Caco-2 (cell line): ENCODE data around the gene MED14. TPM values are rescaled to one million over a fixed set of nuclear protein-coding genes. Genes with fewer than 3 reads are reported as not detected.

Source experiments
- BruUV-seq: library from RNA; stranded (reverse); fragments of 400-500 nt; replicated peaks from 2 replicates; lab custom pipeline; 2021; lab: Mats Ljungman, UMichigan
- CTCF ChIA-PET: fragments of 300-600 bp; sonication (Branson Sonifier 250); formaldehyde crosslinking; loops from one replicate; lab custom pipeline; 2022; ENCODE audit warnings: antibody characterized with exemption; lab: Charles Lee
- POLR2A ChIA-PET: fragments of 300-600 bp; sonication (Branson Sonifier 250); formaldehyde crosslinking; loops from one replicate; lab custom pipeline; 2022; ENCODE audit warnings: antibody characterized with exemption; lab: Charles Lee
- DNase-seq, 2 experiments: peaks; one replicate each; pipeline versions ENCODE4 v3.0.0 to v3.0.0-alpha.2; 2020 to 2022
- H3K27me3 ChIP-seq: replicated peaks from 2 replicates; pipeline ENCODE4 v1.6.0; 2011; ENCODE audit warnings: low read length; ENCODE audit not compliant: control insufficient read depth, insufficient read depth
- H3K36me3 ChIP-seq: 2 replicates; pipeline ENCODE4 v1.5.1; 2011; ENCODE audit warnings: low read length; ENCODE audit not compliant: control insufficient read depth, insufficient read depth
- H3K4me1 ChIP-seq: fragments of 250-450 bp; sonication (Bioruptor Pico); 2 replicates; pipeline ENCODE4 v1.5.1; 2020; ENCODE audit warnings: mild to moderate bottlenecking
- H3K4me3 ChIP-seq: 2 replicates; pipeline ENCODE4 v1.5.1; 2011; ENCODE audit warnings: low read depth, mild to moderate bottlenecking, control low read depth, low read length
- H3K9me3 ChIP-seq: fragments of 250-450 bp; sonication (Bioruptor Pico); 2 replicates; pipeline ENCODE4 v1.5.1; 2020; ENCODE audit warnings: mild to moderate bottlenecking, moderate library complexity
- H3K27ac Mint-ChIP-seq: one replicate; pipeline ENCODE4 v1.8.0; 2022; ENCODE audit warnings: mixed read lengths; ENCODE audit not compliant: unreplicated experiment
- H3K27me3 Mint-ChIP-seq: one replicate; pipeline ENCODE4 v1.8.0; 2022; ENCODE audit warnings: mixed read lengths; ENCODE audit not compliant: insufficient read depth, unreplicated experiment
- H3K36me3 Mint-ChIP-seq: one replicate; pipeline ENCODE4 v1.8.0; 2022; ENCODE audit warnings: mild to moderate bottlenecking, mixed read lengths; ENCODE audit not compliant: insufficient read depth, unreplicated experiment
- H3K4me1 Mint-ChIP-seq: one replicate; pipeline ENCODE4 v1.8.0; 2022; ENCODE audit warnings: low read depth, mixed read lengths; ENCODE audit not compliant: unreplicated experiment
- H3K4me3 Mint-ChIP-seq: one replicate; pipeline ENCODE4 v1.8.0; 2022; ENCODE audit warnings: mild to moderate bottlenecking, moderate library complexity, mixed read lengths; ENCODE audit not compliant: unreplicated experiment
- H3K9me3 Mint-ChIP-seq: one replicate; pipeline ENCODE4 v1.8.0; 2022; ENCODE audit warnings: mixed read lengths; ENCODE audit not compliant: unreplicated experiment
- intact Hi-C: fragments of 100-400 bp; cut with micrococcal nuclease; formaldehyde crosslinking; loops from one replicate; pipeline ENCODE4 v1.10.0; 2022; ENCODE audit not compliant: unreplicated experiment
- total RNA-seq: library from RNA; stranded (reverse); gene quantifications from 2 replicates; pipeline ENCODE4 v1.2.3, GENCODE V29; 2022
- TF ChIP-seq, protein P1 (sequence below), 2 experiments: fragments of 200-600 bp in 1 of 2; IDR thresholded peaks; 1 replicate in 1 of 2; 2 replicates in 1 of 2; pipeline versions ENCODE4 v1.5.1 to v1.8.0; 2011 to 2022; ENCODE audit warnings: antibody characterized with exemption in 1 of 2, control low read depth in 1 of 2, inconsistent platforms in 1 of 2, low read depth in 1 of 2, low read length in 1 of 2, mild to moderate bottlenecking in 1 of 2, moderate library complexity in 1 of 2; ENCODE audit not compliant: insufficient read depth in 1 of 2, severe bottlenecking in 1 of 2, unreplicated experiment in 1 of 2

The MED14 gene
- total RNA-seq, 1 experiment from 2014 or later, result 42.6 TPM

- Histone ChIP-seq H3K4me3 (no peak overlapping the region), H3K36me3 (peaks cover 1% of the 10 kb centered on the region; the same call in 1 of the 2 replicates), H3K27me3 (no peaks in the 10 kb centered on the region), H3K4me1 (no peaks in the 10 kb centered on the region), H3K9me3 (no peaks in the 10 kb centered on the region)
- TF ChIP-seq, protein P1, sequence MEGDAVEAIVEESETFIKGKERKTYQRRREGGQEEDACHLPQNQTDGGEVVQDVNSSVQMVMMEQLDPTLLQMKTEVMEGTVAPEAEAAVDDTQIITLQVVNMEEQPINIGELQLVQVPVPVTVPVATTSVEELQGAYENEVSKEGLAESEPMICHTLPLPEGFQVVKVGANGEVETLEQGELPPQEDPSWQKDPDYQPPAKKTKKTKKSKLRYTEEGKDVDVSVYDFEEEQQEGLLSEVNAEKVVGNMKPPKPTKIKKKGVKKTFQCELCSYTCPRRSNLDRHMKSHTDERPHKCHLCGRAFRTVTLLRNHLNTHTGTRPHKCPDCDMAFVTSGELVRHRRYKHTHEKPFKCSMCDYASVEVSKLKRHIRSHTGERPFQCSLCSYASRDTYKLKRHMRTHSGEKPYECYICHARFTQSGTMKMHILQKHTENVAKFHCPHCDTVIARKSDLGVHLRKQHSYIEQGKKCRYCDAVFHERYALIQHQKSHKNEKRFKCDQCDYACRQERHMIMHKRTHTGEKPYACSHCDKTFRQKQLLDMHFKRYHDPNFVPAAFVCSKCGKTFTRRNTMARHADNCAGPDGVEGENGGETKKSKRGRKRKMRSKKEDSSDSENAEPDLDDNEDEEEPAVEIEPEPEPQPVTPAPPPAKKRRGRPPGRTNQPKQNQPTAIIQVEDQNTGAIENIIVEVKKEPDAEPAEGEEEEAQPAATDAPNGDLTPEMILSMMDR (IDR thresholded peaks at IDR 0.05; ENCODE audit: insufficient read depth in 1 of 2, low read depth in 1 of 2, low read length in 1 of 2, severe bottlenecking in 1 of 2, unreplicated experiment in 1 of 2), result no peak
- ChIA-PET POLR2A (no interaction called here), CTCF (no interaction called here)
- Mint-ChIP-seq H3K4me3 (no peak overlapping the region), H3K36me3 (peaks cover 19% of the 10 kb centered on the region), H3K9me3 (no peaks in the 10 kb centered on the region), H3K4me1 (no peaks in the 10 kb centered on the region), H3K27me3 (no peaks in the 10 kb centered on the region), H3K27ac (no peak overlapping the region)
- intact Hi-C loops, result no loop called here
- no TSS peak for BruUV-seq
- DNase-seq, result no peak
Observed at GRCh38 chrX:40628506-40628905, 106.8 kb downstream of the MED14 start.

DNA sequence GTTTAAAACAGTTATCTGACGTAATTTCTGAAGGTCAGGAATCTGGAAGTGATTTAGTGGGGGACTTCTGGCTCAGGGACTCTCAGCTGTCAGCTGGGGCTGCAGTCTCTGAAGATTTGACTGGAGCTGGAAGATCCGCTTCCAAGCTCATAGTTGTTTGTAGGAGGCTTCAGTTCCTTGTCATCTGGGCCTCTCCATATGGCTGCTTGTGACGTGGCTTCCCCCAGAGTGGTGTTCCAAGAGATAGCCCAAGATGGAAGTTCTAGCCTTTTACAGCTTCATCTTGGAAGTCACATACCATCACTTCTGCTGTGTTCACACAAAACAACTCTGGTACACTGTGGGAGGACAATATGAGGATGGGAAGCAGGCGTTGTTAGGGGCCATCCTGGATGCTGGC is 110.0 kb downstream of the MED14 start:
- Histone ChIP-seq H3K4me1 (no peaks in the 10 kb centered on the region), H3K27me3 (no peaks in the 10 kb centered on the region), H3K4me3 (no peak overlapping the region), H3K36me3 (no peaks in the 10 kb centered on the region; the same call in 1 of the 2 replicates), H3K9me3 (no peaks in the 10 kb centered on the region)
- no peak for DNase-seq
- TF ChIP-seq, protein P1 (IDR thresholded peaks at IDR 0.05; ENCODE audit: insufficient read depth in 1 of 2, low read depth in 1 of 2, low read length in 1 of 2, severe bottlenecking in 1 of 2, unreplicated experiment in 1 of 2), result no peak
- H3K9me3 Mint-ChIP-seq, result no peaks in the 10 kb centered on the region
- no peak overlapping the region for H3K27ac Mint-ChIP-seq
- no peak overlapping the region for H3K4me3 Mint-ChIP-seq
- CTCF ChIA-PET, result no interaction called here
- H3K4me1 Mint-ChIP-seq, result no peaks in the 10 kb centered on the region
- BruUV-seq, result no TSS peak
- POLR2A ChIA-PET, result no interaction called here
- no peaks in the 10 kb centered on the region for H3K27me3 Mint-ChIP-seq
- H3K36me3 Mint-ChIP-seq, result peaks cover 5% of the 10 kb centered on the region
- intact Hi-C loops, result no loop called here

DNA sequence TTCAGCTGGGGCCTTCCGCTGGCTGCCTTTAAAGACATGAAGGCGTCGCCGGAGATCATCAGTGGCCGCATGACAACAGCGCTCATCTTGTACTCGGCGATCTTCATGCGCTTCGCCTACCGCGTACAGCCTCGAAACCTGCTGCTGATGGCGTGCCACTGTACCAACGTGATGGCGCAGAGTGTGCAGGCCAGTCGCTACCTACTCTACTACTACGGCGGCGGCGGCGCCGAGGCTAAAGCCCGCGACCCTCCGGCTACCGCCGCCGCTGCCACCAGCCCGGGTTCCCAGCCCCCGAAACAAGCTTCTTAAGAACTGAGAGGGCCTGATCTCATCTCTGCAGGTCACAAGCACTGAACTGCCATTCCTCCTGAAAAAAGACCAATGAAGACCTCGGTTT is 111.7 kb downstream of the MED14 start:
- ChIA-PET CTCF (no interaction called here), POLR2A (no interaction called here)
- H3K4me3 ChIP-seq, result no peak overlapping the region
- Mint-ChIP-seq H3K9me3 (no peaks in the 10 kb centered on the region), H3K27ac (no peak overlapping the region), H3K4me1 (no peaks in the 10 kb centered on the region), H3K4me3 (no peak overlapping the region), H3K36me3 (peaks cover 5% of the 10 kb centered on the region), H3K27me3 (no peaks in the 10 kb centered on the region)
- no TSS peak for BruUV-seq
- no peaks in the 10 kb centered on the region for H3K36me3 ChIP-seq
- H3K4me1 ChIP-seq, result no peaks in the 10 kb centered on the region
- TF ChIP-seq, protein P1 (IDR thresholded peaks at IDR 0.05; ENCODE audit: insufficient read depth in 1 of 2, low read depth in 1 of 2, low read length in 1 of 2, severe bottlenecking in 1 of 2, unreplicated experiment in 1 of 2), result no peak
- intact Hi-C loops, result no loop called here
- no peak for DNase-seq
- no peaks in the 10 kb centered on the region for H3K9me3 ChIP-seq
- no peaks in the 10 kb centered on the region for H3K27me3 ChIP-seq
